ENCODE data around the gene RFX3.

The RFX3 gene

GRCh38 chr9:3431890-3432289 lies 93.9 kb downstream of the RFX3 start:
- DNase-seq: no peak

DNA sequence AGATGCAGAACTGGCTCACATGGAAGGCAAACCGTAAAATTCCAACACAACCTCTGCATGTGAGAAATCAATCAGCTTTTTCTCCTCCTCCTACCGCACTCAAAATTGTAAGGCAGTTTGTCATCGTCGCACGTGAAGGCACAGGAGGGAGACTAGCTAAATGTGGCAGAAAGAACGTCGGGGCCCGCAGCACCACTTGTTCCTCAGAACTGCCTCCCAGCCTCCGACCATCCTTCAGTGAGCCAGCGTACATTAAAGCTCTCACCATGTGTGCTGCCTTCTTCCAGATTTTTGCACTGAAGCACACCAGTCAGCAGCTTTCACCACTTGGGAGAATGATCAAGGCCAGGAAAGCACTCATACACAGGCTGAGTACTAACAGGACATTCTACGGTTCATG lies 105.9 kb downstream of the RFX3 start:
- DNase-seq: no peak

- DNase-seq: no peak
Measured at GRCh38 chr9:3415906-3416305, 109.9 kb downstream of the RFX3 start.

- no peak for DNase-seq
Measured at GRCh38 chr9:3413984-3414383, 111.8 kb downstream of the RFX3 start.

GRCh38 chr9:3410461-3410860 lies 115.3 kb downstream of the RFX3 start:
- DNase-seq: no peak

- DNase-seq: no peak
Measured at GRCh38 chr9:3409453-3409852, 116.3 kb downstream of the RFX3 start.

DNA sequence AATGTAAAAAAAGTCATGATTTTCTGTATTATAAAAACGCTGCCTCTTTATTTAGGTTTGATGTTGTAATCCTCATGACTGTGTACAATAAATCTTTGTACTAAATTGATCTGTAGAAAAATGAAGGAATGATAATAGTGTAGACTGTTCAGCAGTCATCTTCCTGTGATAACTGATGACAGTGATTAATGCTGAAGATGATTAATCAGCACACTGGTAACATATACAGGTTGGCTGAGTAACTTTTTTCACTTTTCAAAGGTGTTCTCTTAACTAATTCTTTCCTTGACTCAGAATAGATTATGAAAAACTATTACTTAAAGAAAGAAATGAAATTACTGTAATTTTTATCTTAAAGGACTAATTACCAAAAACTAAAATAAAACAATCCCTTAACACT lies 122.5 kb downstream of the RFX3 start:
- DNase-seq: peak in 1 of 2 experiments; percentile 6

GRCh38 chr9:3401221-3401954 lies 124.4 kb downstream of the RFX3 start:
- DNase-seq: peak; percentile 96 to 98

DNA sequence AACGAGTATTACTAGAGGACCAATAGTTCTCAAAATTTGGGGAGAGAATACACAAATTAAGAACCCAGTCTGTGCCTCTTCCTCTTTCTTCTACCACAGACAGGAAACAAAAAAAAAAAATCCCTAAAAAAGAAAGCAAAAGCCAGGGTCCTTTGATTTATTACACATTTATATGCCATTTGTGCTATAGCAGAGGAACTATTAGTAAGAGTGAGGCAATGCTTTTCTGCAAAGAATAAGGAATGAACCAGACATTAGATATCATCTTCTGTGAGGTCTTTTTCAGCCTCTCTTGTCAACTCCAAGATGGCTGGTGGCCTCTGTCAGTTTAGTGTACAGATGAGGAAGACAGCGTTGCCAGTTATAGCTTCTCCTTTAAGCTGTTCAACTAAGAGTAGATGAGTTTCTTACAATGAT lies 127.6 kb downstream of the RFX3 start:
- DNase-seq: no peak

DNA sequence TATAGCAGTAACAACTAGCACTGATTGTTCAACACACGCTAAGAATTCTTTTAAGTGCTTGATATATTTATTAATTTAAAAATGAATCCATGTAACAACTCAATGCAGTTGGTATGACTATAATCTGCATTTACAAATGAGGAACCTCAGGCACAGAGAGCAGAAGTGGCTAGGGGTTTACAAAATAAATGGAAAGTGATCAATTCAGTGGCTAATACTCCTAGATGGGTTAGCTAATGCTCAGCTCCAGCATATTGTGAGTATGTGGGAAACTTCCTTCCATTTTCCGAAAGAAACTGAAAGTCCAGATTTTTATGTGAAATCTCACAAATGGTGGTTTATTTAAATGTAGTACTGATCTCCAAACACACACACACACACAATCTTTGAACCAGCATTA lies 128.0 kb downstream of the RFX3 start:
- no peak for DNase-seq

- DNase-seq: no peak
Measured at GRCh38 chr9:3391414-3391813, 134.4 kb downstream of the RFX3 start.

DNA sequence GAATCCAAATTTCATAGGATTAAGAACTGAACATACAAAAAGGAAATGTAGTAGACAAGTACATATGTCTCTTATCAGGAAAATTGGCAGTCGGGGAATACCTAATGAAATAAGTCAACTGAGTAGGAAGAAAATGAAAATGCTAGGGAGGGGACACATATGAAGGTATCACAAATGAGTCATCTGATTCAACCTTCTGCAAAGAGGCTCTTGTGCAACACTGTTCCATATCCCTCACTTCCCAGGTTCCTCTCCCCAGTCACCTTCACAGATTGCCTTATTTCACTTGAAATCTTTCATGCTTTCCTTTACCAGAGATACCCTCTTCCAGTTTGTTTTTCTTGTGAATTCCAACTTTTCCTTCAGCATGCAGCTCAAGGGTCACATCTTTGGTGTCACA lies 139.0 kb downstream of the RFX3 start:
- DNase-seq: no peak

DNA sequence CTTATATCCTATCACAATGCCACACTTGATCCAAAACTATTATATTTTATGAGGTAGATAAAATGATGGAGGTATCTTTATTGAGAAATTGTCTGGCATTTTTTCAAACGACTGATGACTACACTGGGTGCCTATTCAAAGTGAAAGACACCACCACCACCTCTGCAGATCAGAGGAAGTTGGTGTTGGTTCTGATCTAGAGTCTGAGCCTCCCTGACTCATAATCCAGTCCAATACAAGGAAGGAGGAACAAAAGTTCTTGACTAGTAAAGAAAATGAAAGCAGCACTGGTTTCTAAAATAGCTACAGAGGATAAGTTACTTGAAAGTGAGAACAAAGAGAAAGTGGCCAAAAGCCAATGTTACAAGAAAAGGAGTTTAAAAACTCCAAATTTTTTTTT lies 139.9 kb downstream of the RFX3 start:
- DNase-seq: no peak

DNA sequence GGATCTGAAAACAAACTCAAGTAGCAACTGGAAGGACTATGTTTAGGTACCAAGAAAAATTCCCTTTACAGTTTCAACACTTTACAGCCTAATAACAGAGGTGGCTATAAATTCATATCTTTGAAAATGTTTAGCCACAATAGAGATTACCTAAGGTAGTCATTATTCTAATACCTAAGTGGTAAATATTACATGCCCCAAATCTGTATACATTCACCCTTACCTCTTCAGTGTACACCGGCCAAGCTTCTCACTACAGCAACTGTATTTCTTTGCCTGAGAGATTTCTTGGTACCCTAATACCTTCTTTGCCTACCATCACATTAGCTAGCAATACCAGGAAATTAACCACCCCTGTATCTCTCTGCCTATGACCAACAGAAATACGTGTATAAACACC lies 154.0 kb downstream of the RFX3 start:
- no peak for DNase-seq

DNA sequence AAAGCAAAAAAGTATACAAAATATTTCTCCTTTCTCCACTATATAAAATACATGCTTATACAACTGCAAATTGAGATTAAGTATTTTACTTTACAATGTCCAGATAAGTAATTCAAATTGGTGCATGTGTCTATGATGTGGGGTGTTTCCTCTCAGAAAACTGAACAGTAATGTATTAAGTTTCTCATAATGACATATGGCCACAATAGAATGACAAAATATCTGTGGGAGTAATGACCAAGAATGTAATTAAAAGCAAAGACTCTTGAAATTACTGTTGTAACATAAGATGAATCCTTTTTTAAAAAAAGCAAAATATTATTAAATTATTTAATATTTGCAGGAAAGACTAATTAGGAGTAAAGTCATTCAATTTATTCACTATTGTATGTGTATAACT lies 155.1 kb downstream of the RFX3 start:
- DNase-seq: no peak

DNA sequence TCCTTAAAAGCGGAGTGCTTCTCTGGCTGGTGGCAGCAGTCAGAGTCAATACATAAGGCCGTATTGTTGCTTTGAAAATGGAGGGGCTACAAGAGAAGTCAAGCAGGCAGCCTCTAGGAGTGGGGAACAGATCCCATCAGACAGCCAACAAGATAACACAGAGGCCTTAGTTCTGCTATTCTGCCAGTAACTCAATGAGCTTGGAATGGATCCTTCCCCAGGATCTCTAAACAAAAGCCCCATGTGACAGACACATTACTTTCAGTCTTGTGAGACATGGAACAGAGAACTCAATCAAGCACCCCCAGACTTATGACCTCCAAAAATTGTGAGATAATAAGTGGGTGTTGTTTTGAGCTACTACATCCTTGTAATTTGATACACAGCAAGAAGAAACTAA lies 158.6 kb downstream of the RFX3 start:
- DNase-seq: no peak

- DNase-seq: no peak
Measured at GRCh38 chr9:3361689-3362392, 164.0 kb downstream of the RFX3 start.

DNA sequence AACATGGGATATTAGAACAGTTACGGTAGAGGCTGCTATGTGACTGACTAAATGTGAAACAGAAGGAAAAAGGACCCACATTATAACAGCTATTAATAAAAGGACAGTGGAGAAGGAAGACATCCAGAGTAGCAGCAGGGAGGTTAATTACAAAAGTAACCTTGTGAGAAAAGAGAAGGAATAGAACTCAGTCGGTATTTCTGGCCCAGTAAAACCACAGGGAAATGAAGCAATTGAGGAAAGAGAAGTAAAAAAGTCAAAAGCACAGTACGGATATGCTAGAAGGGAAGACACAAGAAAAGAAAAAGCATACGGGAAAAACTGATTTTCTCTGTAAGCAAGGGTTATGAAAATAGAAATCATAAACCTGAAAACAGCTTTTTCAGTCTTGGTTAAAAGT lies 164.7 kb downstream of the RFX3 start:
- DNase-seq: no peak

- DNase-seq: no peak
Measured at GRCh38 chr9:3360245-3360644, 165.6 kb downstream of the RFX3 start.

GRCh38 chr9:3359778-3360177 lies 166.0 kb downstream of the RFX3 start:
- no peak for DNase-seq

DNA sequence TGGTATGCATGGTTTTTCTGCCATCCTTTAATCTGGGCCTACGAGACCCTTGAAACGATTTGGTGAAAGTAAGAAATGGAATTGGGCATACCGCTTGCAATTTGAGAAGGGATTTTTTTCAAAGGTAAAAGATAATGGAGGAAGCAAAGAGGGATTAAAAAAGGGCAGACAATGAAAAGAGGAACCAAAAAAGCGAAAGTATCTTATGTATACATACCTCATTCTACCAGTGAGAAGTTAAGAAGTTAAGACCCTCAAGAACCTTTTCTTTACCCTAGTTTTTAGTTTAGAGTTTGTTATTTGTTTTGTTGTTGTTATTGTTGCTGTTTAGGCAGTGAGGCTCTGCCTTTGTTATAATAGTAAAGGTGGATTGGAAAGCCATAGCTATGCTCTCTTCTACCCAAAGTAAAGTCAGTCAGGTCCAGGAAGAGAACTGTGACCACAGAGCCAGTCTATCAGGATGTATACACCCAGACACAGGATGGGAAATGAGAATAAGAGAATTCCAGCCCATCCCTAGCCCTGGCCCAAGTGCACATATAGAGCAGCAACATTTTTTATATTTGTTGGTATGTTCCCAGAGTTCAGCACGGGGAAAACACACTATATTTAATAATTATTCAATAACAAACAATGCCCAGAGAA lies 166.6 kb downstream of the RFX3 start:
- DNase-seq: no peak

GRCh38 chr9:3348169-3348568 lies 177.6 kb downstream of the RFX3 start:
- DNase-seq: no peak

- no peak for DNase-seq
Measured at GRCh38 chr9:3346549-3346948, 179.3 kb downstream of the RFX3 start.

GRCh38 chr9:3343671-3344070 lies 182.1 kb downstream of the RFX3 start:
- DNase-seq: no peak
